WERI-Rb-1 (cell line): ENCODE measurements around the gene KNDC1.
A peak's percentile ranks its signal among the peaks of the same experiment; 100 is the strongest.

Experiments used
- DNase-seq: peaks from one replicate; pipeline ENCODE4 v3.0.0-alpha.2; 2020
- H3K27ac ChIP-seq: fragments of 250-450 bp; sonication (Bioruptor Pico); 2 replicates; pipeline ENCODE4 v1.5.1; 2020; ENCODE audit warnings: mild to moderate bottlenecking, moderate library complexity
- H3K27me3 ChIP-seq: fragments of 250-450 bp; sonication (Bioruptor Pico); 2 replicates; pipeline ENCODE4 v1.5.1; 2021; ENCODE audit warnings: mild to moderate bottlenecking, low read depth, moderate library complexity; ENCODE audit not compliant: insufficient read depth, severe bottlenecking
- H3K36me3 ChIP-seq: fragments of 250-450 bp; sonication (Bioruptor Pico); 2 replicates; pipeline ENCODE4 v1.5.1; 2020; ENCODE audit warnings: mild to moderate bottlenecking, moderate library complexity
- H3K4me3 ChIP-seq: 2 replicates; pipeline ENCODE4 v1.5.1; 2011; ENCODE audit warnings: low read depth, mild to moderate bottlenecking, control low read depth, low read length
- H3K9me3 ChIP-seq: fragments of 250-450 bp; sonication (Bioruptor Pico); 2 replicates; pipeline ENCODE4 v1.5.1; 2021; ENCODE audit warnings: mild to moderate bottlenecking, moderate library complexity; ENCODE audit not compliant: severe bottlenecking
- CTCF ChIP-seq: IDR thresholded peaks from 2 replicates; pipeline ENCODE4 v1.5.1; 2011; ENCODE audit warnings: low read depth, mild to moderate bottlenecking, control low read depth, inconsistent platforms, low read length

Gene KNDC1

DNA sequence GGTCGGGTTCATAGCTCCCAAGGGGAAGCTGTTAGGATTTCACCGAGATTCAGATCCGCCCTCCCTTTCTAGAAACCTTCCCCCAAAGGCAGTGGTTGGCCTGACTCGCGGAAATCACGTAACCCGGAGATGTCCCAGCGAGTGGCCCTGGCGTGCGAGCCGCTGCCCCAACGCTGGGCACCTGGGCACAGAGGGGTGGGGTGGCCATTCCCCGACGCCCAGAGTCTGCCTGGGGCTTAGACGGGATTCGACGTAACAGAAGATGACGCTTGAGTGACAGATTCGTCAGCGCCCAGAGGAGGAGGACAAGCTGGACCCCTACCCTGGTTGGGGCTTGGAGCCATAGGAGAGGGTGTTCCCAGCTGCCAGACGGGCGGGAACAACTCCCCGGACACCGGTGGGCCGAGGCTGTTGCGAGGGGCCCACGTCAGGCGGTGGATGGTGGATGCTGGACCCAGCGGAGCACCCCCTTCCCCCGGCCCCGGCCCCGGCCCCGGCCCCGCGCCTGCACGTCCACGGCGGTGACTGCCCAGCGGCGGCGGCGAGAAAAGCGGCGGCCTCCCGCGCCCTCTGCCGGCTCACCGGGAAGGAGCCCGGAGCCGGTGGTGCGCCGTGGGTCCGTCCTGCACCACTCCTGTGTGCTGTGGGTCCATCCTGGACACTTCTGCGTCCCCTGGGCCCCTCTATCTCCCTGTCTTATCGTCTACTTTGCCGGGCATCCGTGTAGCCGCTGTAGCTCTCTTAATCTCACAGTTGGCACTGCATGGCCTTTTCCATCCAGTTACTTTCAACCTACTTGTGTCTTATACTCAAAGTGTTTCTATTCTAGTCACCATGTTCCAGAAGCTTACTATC is 35.4 kb upstream of the KNDC1 start:
- peak; percentile 41 for DNase-seq
- peaks cover 2% of the 10 kb centered on the region for H3K9me3 ChIP-seq

DNA sequence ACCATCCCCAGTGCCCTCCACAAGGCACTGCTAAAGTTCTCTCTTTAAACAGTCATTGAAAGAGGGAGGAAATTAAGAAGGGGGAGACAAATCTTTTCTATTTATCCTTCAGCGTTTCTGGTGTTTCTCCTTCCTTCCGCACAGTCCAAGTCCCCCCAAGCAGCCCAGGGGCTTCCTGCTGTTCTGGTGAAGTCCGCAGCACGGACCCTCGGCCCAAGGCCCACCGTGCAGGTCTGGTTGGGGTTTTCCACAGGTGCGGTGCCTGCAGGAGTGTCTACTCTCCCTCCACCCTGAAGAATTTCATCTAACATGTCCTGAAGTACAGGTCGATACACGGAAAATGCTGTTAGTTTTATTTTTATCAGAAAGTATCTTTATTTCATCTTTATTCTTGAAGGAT is 34.1 kb upstream of the KNDC1 start:
- DNase-seq, result no peak
- Histone ChIP-seq H3K9me3 (no peaks in the 10 kb centered on the region), H3K4me3 (no peak overlapping the region), H3K27me3 (no peaks in the 10 kb centered on the region), H3K36me3 (no peaks in the 10 kb centered on the region), H3K27ac (no peak overlapping the region)
- no peak for TF ChIP-seq CTCF

More for the DNA sequence above, 35.4 kb upstream of the KNDC1 start:
- peak; percentile 65 for TF ChIP-seq CTCF
- H3K27ac ChIP-seq, result no peak overlapping the region
- H3K36me3 ChIP-seq, result no peaks in the 10 kb centered on the region
- no peak overlapping the region for H3K4me3 ChIP-seq
- H3K27me3 ChIP-seq, result no peaks in the 10 kb centered on the region

DNA sequence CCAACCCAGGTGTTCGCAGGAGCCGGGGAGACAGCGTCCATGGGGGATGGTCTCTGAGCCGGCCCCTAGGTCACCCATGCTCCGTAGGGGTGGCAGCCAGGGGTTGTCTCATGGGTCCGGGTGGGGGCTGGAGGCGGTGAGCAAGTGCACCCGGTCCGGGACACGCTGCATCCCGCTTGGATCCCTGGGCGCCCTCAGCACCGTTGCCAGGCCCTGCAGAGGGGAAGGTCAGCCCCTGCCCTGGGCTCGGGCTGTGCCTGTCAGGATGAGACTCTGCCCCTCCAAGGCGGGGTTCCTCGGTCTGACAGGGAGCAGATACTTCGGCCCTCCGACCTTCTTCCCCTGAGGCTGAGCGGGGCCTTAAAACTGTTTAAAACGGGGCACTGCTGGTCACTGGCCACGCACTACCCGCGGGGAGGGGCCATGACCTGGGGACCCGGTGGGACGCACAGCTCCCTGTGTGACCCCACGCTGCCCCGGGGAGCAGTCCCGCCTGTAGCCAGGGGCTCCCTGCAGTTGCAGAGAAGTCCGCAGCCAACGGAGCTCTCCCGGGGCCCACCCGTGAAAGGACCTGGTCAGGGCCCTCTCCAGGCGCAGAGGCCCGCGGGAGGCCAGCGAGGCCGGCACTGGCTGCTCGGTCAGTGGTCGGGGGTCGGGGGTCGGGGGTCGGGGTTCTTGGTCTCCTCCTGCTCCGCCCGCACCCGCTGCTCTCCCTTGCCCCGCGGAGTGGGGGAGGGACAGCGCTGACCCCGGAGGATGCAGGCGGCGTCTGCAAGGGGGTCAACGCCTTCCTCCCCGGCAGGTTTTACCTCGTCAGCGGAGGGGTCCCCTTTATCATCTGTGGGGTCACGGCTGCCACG is 33.4 kb upstream of the KNDC1 start:
- no peaks in the 10 kb centered on the region for H3K27me3 ChIP-seq
- no peaks in the 10 kb centered on the region for H3K36me3 ChIP-seq
- no peak for TF ChIP-seq CTCF
- no peaks in the 10 kb centered on the region for H3K9me3 ChIP-seq
- H3K27ac ChIP-seq, result no peak overlapping the region
- no peak for DNase-seq
- no peak overlapping the region for H3K4me3 ChIP-seq

- H3K27ac ChIP-seq, result no peak overlapping the region
- H3K4me3 ChIP-seq, result no peak overlapping the region
- peak; percentile 61 for DNase-seq
- no peaks in the 10 kb centered on the region for H3K36me3 ChIP-seq
- H3K27me3 ChIP-seq, result no peaks in the 10 kb centered on the region
- no peaks in the 10 kb centered on the region for H3K9me3 ChIP-seq
- no peak for TF ChIP-seq CTCF
Observed at GRCh38 chr10:133127291-133128125, 32.5 kb upstream of the KNDC1 start.

DNA sequence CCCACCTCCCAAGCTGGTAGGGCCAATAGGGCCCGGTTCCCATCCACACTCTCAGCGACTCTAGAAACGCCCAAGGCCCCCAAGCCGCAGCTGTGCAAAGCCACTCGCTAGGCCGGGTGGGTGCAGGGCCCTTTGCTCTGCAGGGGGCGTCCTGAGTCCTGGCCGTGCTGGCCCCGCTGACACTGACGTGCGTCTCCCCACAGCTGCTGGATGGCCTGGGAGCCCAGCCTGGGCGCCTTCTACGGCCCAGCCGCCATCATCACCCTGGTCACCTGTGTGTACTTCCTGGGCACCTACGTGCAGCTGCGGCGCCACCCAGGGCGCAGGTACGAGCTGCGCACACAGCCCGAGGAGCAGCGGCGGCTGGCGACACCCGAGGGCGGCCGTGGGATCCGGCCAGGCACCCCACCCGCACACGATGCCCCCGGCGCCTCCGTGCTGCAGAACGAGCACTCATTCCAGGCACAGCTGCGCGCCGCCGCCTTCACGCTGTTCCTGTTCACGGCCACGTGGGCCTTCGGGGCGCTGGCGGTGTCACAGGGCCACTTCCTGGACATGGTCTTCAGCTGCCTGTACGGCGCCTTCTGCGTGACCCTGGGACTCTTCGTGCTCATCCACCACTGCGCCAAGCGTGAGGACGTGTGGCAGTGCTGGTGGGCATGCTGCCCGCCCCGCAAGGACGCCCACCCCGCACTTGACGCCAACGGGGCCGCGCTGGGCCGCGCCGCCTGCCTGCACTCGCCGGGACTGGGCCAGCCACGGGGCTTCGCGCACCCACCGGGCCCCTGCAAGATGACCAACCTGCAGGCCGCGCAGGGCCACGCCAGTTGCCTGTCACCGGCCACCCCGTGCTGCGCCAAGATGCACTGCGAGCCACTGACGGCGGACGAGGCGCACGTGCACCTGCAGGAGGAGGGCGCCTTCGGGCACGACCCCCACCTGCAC is 31.6 kb upstream of the KNDC1 start:
- Histone ChIP-seq H3K27ac (no peak overlapping the region), H3K27me3 (no peaks in the 10 kb centered on the region), H3K36me3 (no peaks in the 10 kb centered on the region), H3K4me3 (no peak overlapping the region), H3K9me3 (no peaks in the 10 kb centered on the region)
- TF ChIP-seq CTCF, result no peak
- no peak for DNase-seq
